HCT116 (cell line): Measurements from ENCODE around the gene CYB5A. TPM values are rescaled to one million over a fixed set of nuclear protein-coding genes. Genes with fewer than 3 reads are reported as not detected.

Source experiments
- ATAC-seq: fragments of 200-7000 bp; cut with Tn5 transposase; 2 replicates; pipeline ENCODE4 v1.9.1; 2020; ENCODE audit warnings: mild to moderate bottlenecking, moderate library complexity
- BruUV-seq: library from RNA; stranded (reverse); fragments of 400-500 nt; replicated peaks from 2 replicates; lab custom pipeline; 2021; lab: Mats Ljungman, UMichigan
- CTCF ChIA-PET: fragments of 300-600 bp; sonication (Branson Sonifier 250); formaldehyde crosslinking; loops from one replicate; lab custom pipeline; 2021; ENCODE audit warnings: antibody characterized with exemption; lab: Charles Lee
- POLR2A ChIA-PET: fragments of 300-600, 350-600 bp; sonication (Branson Sonifier 250); formaldehyde crosslinking; loops from one replicate; lab custom pipeline; 2021; ENCODE audit warnings: antibody characterized with exemption; lab: Charles Lee
- RAD21 ChIA-PET, 2 experiments: fragments of 300-600 bp; sonication (Branson Sonifier 250); formaldehyde crosslinking; loops; one replicate each; lab custom pipeline; 2023; ENCODE audit warnings: low total read pairs in 2 of 2; ENCODE audit not compliant: uncharacterized antibody in 2 of 2, unreplicated experiment in 2 of 2, low non-redundant PET in 1 of 2; lab: Charles Lee
- DNase-seq: peaks from one replicate; pipeline ENCODE4 v3.0.0-alpha.2; 2010; ENCODE audit warnings: low read depth, low spot score
- H2AFZ ChIP-seq: fragments of 200-600 bp; shearing (Covaris generic), sonication (generic); 2 replicates; pipeline ENCODE4 v1.6.1; 2017; ENCODE audit warnings: low read depth, mixed run types, mixed read lengths, antibody characterized with exemption, low read length; ENCODE audit not compliant: poor library complexity, severe bottlenecking
- H3K27ac ChIP-seq: 2 replicates; pipeline ENCODE4 v1.5.1; 2012; ENCODE audit warnings: low read depth, low read length
- H3K27me3 ChIP-seq: fragments of 200-600 bp; sonication (generic); 2 replicates; pipeline ENCODE4 v1.6.1; 2016; ENCODE audit warnings: mixed run types, low read length, mixed read lengths; ENCODE audit not compliant: insufficient read depth
- H3K36me3 ChIP-seq, 2 experiments: fragments of 200-500 bp in 1 of 2; fragments of 200-600 bp in 1 of 2; sonication (Bioruptor generic) in 1 of 2; sonication (generic) in 1 of 2; 2 replicates each; pipeline versions ENCODE4 v1.5.1 to v1.6.1; 2014 to 2016; ENCODE audit warnings: low read length in 2 of 2, inconsistent platforms in 1 of 2, mixed read lengths in 1 of 2, mixed run types in 1 of 2; ENCODE audit not compliant: insufficient read depth in 2 of 2, control insufficient read depth in 1 of 2
- H3K4me1 ChIP-seq, 2 experiments: fragments of 200-600 bp in 1 of 2; sonication (generic) in 1 of 2; 2 replicates each; pipeline versions ENCODE4 v1.5.1 to v1.6.1; 2012 to 2017; ENCODE audit warnings: low read length in 2 of 2, inconsistent platforms in 1 of 2, mild to moderate bottlenecking in 1 of 2, mixed read lengths in 1 of 2, mixed run types in 1 of 2, moderate library complexity in 1 of 2; ENCODE audit not compliant: insufficient read depth in 2 of 2, control insufficient read depth in 1 of 2
- H3K4me2 ChIP-seq: fragments of 200-600 bp; sonication (generic); 2 replicates; pipeline ENCODE4 v1.6.1; 2017; ENCODE audit warnings: mixed run types, low read length, mixed read lengths
- H3K4me3 ChIP-seq, 2 experiments: fragments of 200-600 bp in 1 of 2; sonication (generic) in 1 of 2; replicated peaks in 1 of 2; 2 replicates each; pipeline ENCODE4 v1.5.1; 2011 to 2016; ENCODE audit warnings: low read length in 2 of 2, control low read depth in 1 of 2, low read depth in 1 of 2, mild to moderate bottlenecking in 1 of 2, mixed read lengths in 1 of 2, mixed run types in 1 of 2
- H3K79me2 ChIP-seq: fragments of 200-600 bp; sonication (generic); 2 replicates; pipeline ENCODE4 v1.6.1; 2017; ENCODE audit warnings: mild to moderate bottlenecking, mixed run types, low read length, moderate library complexity, mixed read lengths; ENCODE audit not compliant: insufficient read depth
- H3K9ac ChIP-seq: fragments of 200-600 bp; sonication (generic); 2 replicates; pipeline ENCODE4 v1.6.1; 2016; ENCODE audit warnings: low read length, mixed read lengths
- H3K9me2 ChIP-seq: fragments of 200-600 bp; sonication (generic), shearing (Covaris generic); 2 replicates; pipeline ENCODE4 v1.6.1; 2017; ENCODE audit warnings: mixed run types, mild to moderate bottlenecking, moderate library complexity; ENCODE audit not compliant: insufficient read depth
- H3K9me3 ChIP-seq, 2 experiments: fragments of 200-500 bp in 1 of 2; fragments of 200-600 bp in 1 of 2; sonication (Bioruptor generic) in 1 of 2; sonication (generic) in 1 of 2; 2 replicates each; pipeline ENCODE4 v1.6.1; 2014 to 2017; ENCODE audit warnings: low read length in 2 of 2, mixed read lengths in 2 of 2, inconsistent platforms in 1 of 2, low read depth in 1 of 2, mild to moderate bottlenecking in 1 of 2, mixed run types in 1 of 2, moderate library complexity in 1 of 2; ENCODE audit not compliant: control insufficient read depth in 1 of 2, insufficient read depth in 1 of 2
- H4K20me1 ChIP-seq: fragments of 200-600 bp; sonication (generic), shearing (Covaris generic); 2 replicates; pipeline ENCODE4 v1.6.1; 2017; ENCODE audit warnings: mixed run types, mild to moderate bottlenecking, moderate library complexity; ENCODE audit not compliant: insufficient read depth
- CEBPB ChIP-seq: IDR thresholded peaks from 2 replicates; pipeline ENCODE4 v1.6.1; 2012; ENCODE audit warnings: low read depth
- JUND ChIP-seq: IDR thresholded peaks from 2 replicates; pipeline ENCODE4 v1.6.1; 2012
- MAX ChIP-seq: IDR thresholded peaks from 2 replicates; pipeline ENCODE4 v1.6.1; 2012
- POLR2A ChIP-seq: IDR thresholded peaks from 2 replicates; pipeline ENCODE4 v1.7.0; 2011; ENCODE audit warnings: borderline replicate concordance; ENCODE audit not compliant: insufficient read depth, insufficient read length; ENCODE audit errors: extremely low read depth
- POLR2AphosphoS5 ChIP-seq: IDR thresholded peaks from 2 replicates; pipeline ENCODE4 v1.6.1; 2011; ENCODE audit warnings: mild to moderate bottlenecking, low read depth, low read length, moderate library complexity
- RAD21 ChIP-seq: IDR thresholded peaks from 2 replicates; pipeline ENCODE4 v1.6.1; 2012; ENCODE audit warnings: low read depth, mild to moderate bottlenecking
- intact Hi-C: fragments of 100-400 bp; cut with micrococcal nuclease; formaldehyde crosslinking; loops from 2 replicates; pipeline ENCODE4 v1.10.0; 2022
- total RNA-seq: library from RNA; stranded (reverse); gene quantifications from one replicate; pipeline ENCODE4 v1.2.1, GENCODE V29; 2021; ENCODE audit not compliant: unreplicated experiment
- TF ChIP-seq, protein P1 (sequence below): IDR thresholded peaks from 2 replicates; pipeline ENCODE4 v1.6.1; 2012

Gene CYB5A
- total RNA-seq, 1 experiment from 2014 or later, result 37.7 TPM

GRCh38 chr18:74252039-74252395, 39.7 kb downstream of the CYB5A start:
- ATAC-seq (no peak), DNase-seq (no peak)
- ChIA-PET POLR2A (no interaction called here), CTCF (no interaction called here), RAD21 (no interaction called here)
- H3K27me3 ChIP-seq, result no peaks in the 10 kb centered on the region
- H3K36me3 ChIP-seq, result no peaks in the 10 kb centered on the region
- no peaks in the 10 kb centered on the region for H3K79me2 ChIP-seq
- H3K4me3 ChIP-seq, result no peak overlapping the region
- H3K9me2 ChIP-seq, result no peaks in the 10 kb centered on the region
- no peak overlapping the region for H3K27ac ChIP-seq
- H3K9me3 ChIP-seq, result no peaks in the 10 kb centered on the region
- BruUV-seq, result no TSS peak
- TF ChIP-seq CEBPB, result 0 out of 2 replicates have a peak, but pooled peaks have one; percentile 2
- TF ChIP-seq POLR2A, result no peak
- intact Hi-C loops, result no loop called here
- H3K4me2 ChIP-seq, result peak overlapping the region; percentile 34; the same call in 1 of the 2 replicates
- H2AFZ ChIP-seq, result no peak overlapping the region
- no peak overlapping the region for H3K9ac ChIP-seq
- no peaks in the 10 kb centered on the region for H4K20me1 ChIP-seq
- peaks cover 11 to 13% of the 10 kb centered on the region in 2 experiments for H3K4me1 ChIP-seq

DNA sequence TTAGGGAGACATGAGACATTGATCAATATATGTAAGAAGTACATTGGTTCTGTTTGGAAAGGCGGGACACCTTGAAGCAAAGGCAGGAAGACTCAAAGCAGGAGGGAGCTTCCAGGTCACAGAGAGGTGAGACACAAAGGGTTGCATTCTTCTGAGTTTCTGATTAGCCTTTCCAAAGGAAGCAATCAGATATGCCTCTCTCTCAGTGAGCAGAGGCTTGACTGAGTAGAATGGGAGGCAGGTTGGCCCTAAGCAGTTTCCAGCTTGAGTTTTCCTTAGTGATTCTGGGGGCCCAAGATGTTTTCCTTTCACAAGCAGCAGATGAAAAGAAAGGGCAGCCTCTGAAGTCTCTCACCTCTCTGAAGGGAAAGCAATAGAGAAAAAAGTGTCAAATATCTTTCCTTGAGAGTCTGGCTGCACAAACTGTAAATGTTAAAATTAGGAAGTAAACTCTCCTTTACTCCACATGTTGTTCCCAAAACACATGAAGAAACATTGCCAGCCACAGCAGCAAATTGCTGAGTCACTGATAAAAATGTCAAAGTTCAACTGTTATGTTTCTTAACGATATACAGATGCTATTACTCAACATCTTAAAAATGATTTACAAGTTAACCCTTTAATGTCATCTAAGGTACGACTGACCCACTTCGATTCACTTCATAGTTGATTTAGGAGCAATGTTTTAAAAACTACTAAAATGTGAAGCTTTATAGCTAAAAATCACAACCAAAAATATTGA, 40.3 kb downstream of the CYB5A start:
- BruUV-seq, result no TSS peak
- Histone ChIP-seq H3K79me2 (no peaks in the 10 kb centered on the region), H3K9me3 (no peaks in the 10 kb centered on the region), H2AFZ (no peak overlapping the region), H3K36me3 (no peaks in the 10 kb centered on the region), H3K27me3 (no peaks in the 10 kb centered on the region), H3K9me2 (no peaks in the 10 kb centered on the region), H3K4me3 (no peak overlapping the region), H3K4me1 (peaks cover 11 to 13% of the 10 kb centered on the region in 2 experiments), H3K9ac (no peak overlapping the region), H4K20me1 (no peaks in the 10 kb centered on the region), H3K4me2 (peak overlapping the region; percentile 34), H3K27ac (no peak overlapping the region)
- ATAC-seq (peak; percentile 34), DNase-seq (no peak)
- intact Hi-C loops, result no loop called here
- RAD21 ChIA-PET, result no interaction called here
- CTCF ChIA-PET, result no interaction called here
- POLR2A ChIA-PET, result no interaction called here
- no peak for TF ChIP-seq MAX
- no peak for TF ChIP-seq JUND
- 0 out of 2 replicates have a peak, but pooled peaks have one; percentile 12 for TF ChIP-seq CEBPB
- no peak for TF ChIP-seq RAD21
- TF ChIP-seq, protein P1, sequence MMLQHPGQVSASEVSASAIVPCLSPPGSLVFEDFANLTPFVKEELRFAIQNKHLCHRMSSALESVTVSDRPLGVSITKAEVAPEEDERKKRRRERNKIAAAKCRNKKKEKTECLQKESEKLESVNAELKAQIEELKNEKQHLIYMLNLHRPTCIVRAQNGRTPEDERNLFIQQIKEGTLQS, result no peak
- no peak for TF ChIP-seq POLR2AphosphoS5
